K562 (cell line): Measurements from ENCODE around the gene NELFE. TPM values are rescaled to one million over a fixed set of nuclear protein-coding genes. Genes with fewer than 3 reads are reported as not detected.

Experiments
- ATAC-seq: fragments of 200-7000 bp; cut with Tn5 transposase; 3 replicates; pipeline ENCODE4 v1.9.1; 2020; ENCODE audit warnings: moderate library complexity
- BruUV-seq: library from RNA; stranded (reverse); fragments of 400-500 nt; replicated peaks from 2 replicates; lab custom pipeline; 2021; lab: Mats Ljungman, UMichigan
- CTCF ChIA-PET: fragments of 300-600 bp; formaldehyde crosslinking; extraction: SDS; loops from one replicate; lab custom pipeline; 2021; ENCODE audit warnings: low intra/inter-chr PET ratio; lab: Yijun Ruan, JAX
- POLR2A ChIA-PET: fragments of 300-600, 350-650 bp; sonication (Branson Sonifier 250); formaldehyde crosslinking; extraction: SDS; loops from one replicate; lab custom pipeline; 2021; ENCODE audit warnings: antibody characterized with exemption, inconsistent platforms; lab: Yijun Ruan, JAX
- DNase-seq, 4 experiments: peaks; one replicate each; pipeline versions ENCODE4 v3.0.0 to v3.0.0-alpha.2; 2011 to 2018; ENCODE audit warnings: low spot score in 3 of 4, mixed read lengths in 3 of 4; ENCODE audit errors: extremely low read depth in 1 of 4
- FAIRE-seq: peaks from 2 replicates; lab custom pipeline; 2011; peaks lifted over from hg19 to GRCh38; lab: Jason Lieb, UNC
- H2AFZ ChIP-seq: 2 replicates; pipeline ENCODE4 v1.6.0; 2011; ENCODE audit warnings: low read depth, low read length, control low read depth, inconsistent platforms
- H3K27ac ChIP-seq: fragments of 200-600 bp; 3 replicates; pipeline ENCODE4 v1.8.0; 2011; ENCODE audit warnings: low read depth, mild to moderate bottlenecking, control low read depth, inconsistent platforms, low read length, moderate library complexity, mixed read lengths; ENCODE audit errors: extremely low read depth
- H3K27me3 ChIP-seq, 2 experiments: fragments of 300-600 bp in 1 of 2; 2 replicates in 1 of 2; 3 replicates in 1 of 2; pipeline versions ENCODE4 v1.6.0 to v1.8.0; 2011; ENCODE audit warnings: inconsistent platforms in 2 of 2, low read length in 2 of 2, mild to moderate bottlenecking in 1 of 2, mixed read lengths in 1 of 2, moderate library complexity in 1 of 2; ENCODE audit not compliant: control insufficient read depth in 2 of 2, insufficient read depth in 2 of 2
- H3K36me3 ChIP-seq: fragments of 300-600 bp; 3 replicates; pipeline ENCODE4 v1.8.0; 2011; ENCODE audit warnings: mild to moderate bottlenecking, low read length, inconsistent platforms; ENCODE audit not compliant: control insufficient read depth, insufficient read depth
- H3K4me1 ChIP-seq, 2 experiments: fragments of 200-600 bp in 1 of 2; replicated peaks in 1 of 2; 2 replicates in 1 of 2; 3 replicates in 1 of 2; pipeline versions ENCODE4 v1.5.1 to v1.8.0; 2011; ENCODE audit warnings: inconsistent platforms in 2 of 2, low read length in 2 of 2, mild to moderate bottlenecking in 1 of 2, mixed read lengths in 1 of 2, moderate library complexity in 1 of 2; ENCODE audit not compliant: control insufficient read depth in 2 of 2, insufficient read depth in 2 of 2
- H3K4me2 ChIP-seq: 2 replicates; pipeline ENCODE4 v1.6.1; 2011; ENCODE audit warnings: low read length, control low read depth, inconsistent platforms, mixed read lengths; ENCODE audit not compliant: insufficient read depth
- H3K4me3 ChIP-seq: fragments of 200-600 bp; sonication (generic), shearing (Covaris generic); 2 replicates; pipeline ENCODE4 v1.5.1; 2016; ENCODE audit warnings: control low read depth, inconsistent platforms
- H3K79me2 ChIP-seq: fragments of 200-600 bp; 3 replicates; pipeline ENCODE4 v1.8.0; 2011; ENCODE audit warnings: low read length, inconsistent platforms; ENCODE audit not compliant: control insufficient read depth, insufficient read depth
- H3K9ac ChIP-seq, 2 experiments: 2 replicates each; pipeline versions ENCODE4 v1.6.0 to v1.6.1; 2011; ENCODE audit warnings: low read depth in 2 of 2, low read length in 2 of 2, control low read depth in 1 of 2, inconsistent platforms in 1 of 2, mild to moderate bottlenecking in 1 of 2, mixed read lengths in 1 of 2; ENCODE audit not compliant: insufficient read depth in 1 of 2
- H3K9me1 ChIP-seq: one replicate; pipeline ENCODE4 v1.6.0; 2011; ENCODE audit warnings: inconsistent platforms, mild to moderate bottlenecking, low read length, moderate library complexity; ENCODE audit not compliant: control insufficient read depth, insufficient read depth
- H3K9me3 ChIP-seq: replicated peaks from 2 replicates; pipeline ENCODE4 v1.5.1; 2011; ENCODE audit warnings: low read depth, low read length, inconsistent platforms; ENCODE audit not compliant: control insufficient read depth, insufficient read depth
- H4K20me1 ChIP-seq: replicated peaks from 2 replicates; pipeline ENCODE4 v1.6.1; 2011; ENCODE audit warnings: low read length, inconsistent platforms, mixed read lengths; ENCODE audit not compliant: control insufficient read depth, insufficient read depth
- FOXK1 ChIP-seq: sonication (generic); formaldehyde crosslinking; IDR thresholded peaks from 2 replicates; pipeline ENCODE4 v1.8.0; 2022; ENCODE audit warnings: missing genetic modification reagents, mild to moderate bottlenecking, borderline replicate concordance
- GTF2B ChIP-seq: IDR thresholded peaks from 2 replicates; pipeline ENCODE4 v1.6.1; 2011; ENCODE audit not compliant: insufficient read length; ENCODE audit errors: extremely low read depth
- LARP7 ChIP-seq: fragments of 450-650 bp; IDR thresholded peaks from 2 replicates; pipeline ENCODE4 v1.6.1; 2016
- MAFF ChIP-seq: IDR thresholded peaks from 2 replicates; pipeline ENCODE4 v1.6.1; 2012; ENCODE audit warnings: low read length, improper control_type of control experiment
- MBD1 ChIP-seq: fragments of 250-450 bp; sonication (Bioruptor Pico); IDR thresholded peaks from 2 replicates; pipeline ENCODE4 v1.8.0; 2022; ENCODE audit warnings: inconsistent platforms
- MLLT1 ChIP-seq, 2 experiments: fragments of 450-650 bp; IDR thresholded peaks; 2 replicates each; pipeline ENCODE4 v1.6.1; 2016
- NFATC3 ChIP-seq: fragments of 450-650 bp; IDR thresholded peaks from 2 replicates; pipeline ENCODE4 v1.6.1; 2017; ENCODE audit warnings: mild to moderate bottlenecking
- STAT6 ChIP-seq: sonication (generic); formaldehyde crosslinking; IDR thresholded peaks from 2 replicates; pipeline ENCODE4 v1.8.1; 2023; ENCODE audit warnings: mild to moderate bottlenecking, missing genetic modification reagents
- ZNF134 ChIP-seq: fragments of 250-450 bp; sonication (Bioruptor Pico); conservative IDR thresholded peaks from 2 replicates; pipeline ENCODE4 v1.4.0; 2020
- ZNF143 ChIP-seq: sonication (generic); formaldehyde crosslinking; IDR thresholded peaks from 2 replicates; pipeline ENCODE4 v1.9.0; 2022; ENCODE audit warnings: mild to moderate bottlenecking, missing genetic modification reagents
- WGBS: fragments of 100-300 bp; shearing (Covaris generic); methylation state at CpG from one replicate; pipeline ENCODE4 v1.1.6; 2016; ENCODE audit warnings: low coverage, mixed read lengths; ENCODE audit not compliant: insufficient coverage; ENCODE audit errors: missing lambda C conversion rate; 5-methylcytosine and 5-hydroxymethylcytosine counted together
- in situ Hi-C: fragments of 300-500 bp; cut with MboI; formaldehyde crosslinking; loops from 4 replicates; pipeline ENCODE4 v1.15.0; 2018; ENCODE audit warnings: inconsistent platforms, mixed read lengths
- intact Hi-C: fragments of 100-400 bp; cut with micrococcal nuclease; formaldehyde crosslinking; loops from 2 replicates; pipeline ENCODE4 v1.14.2; 2022
- polyA plus RNA-seq, 8 experiments: library from polyadenylated mRNA; depleted of rRNA in 4 of 8; stranded (reverse) in 5 of 8; unstranded in 3 of 8; fragments of >200 nt; fragmentation: Nextera tagmentation in 2 of 8; fragmentation: Illumina TruSeq in 1 of 8; extraction: Ambion mirVana in 2 of 8; extraction: Trizol in 1 of 8; gene quantifications; 2 replicates each; pipeline versions ENCODE4 v1.2.1 to v1.2.3, GENCODE V29; 2011 to 2014; ENCODE audit warnings: inconsistent platforms in 1 of 8, missing spikeins in 1 of 8
- total RNA-seq, 7 experiments: library from RNA; depleted of rRNA in 6 of 7; stranded (reverse); fragments of >200 nt in 6 of 7; fragmentation: Illumina TruSeq in 2 of 7; extraction: Trizol in 2 of 7; gene quantifications; 2 replicates each; pipeline versions ENCODE4 v1.2.1 to v1.2.3, GENCODE V29; 2011 to 2021; ENCODE audit warnings: low replicate concordance in 1 of 7

NELFE gene
- total and polyA plus RNA-seq, 9 of the 15 experiments (the other 6 are each of a cell fraction or from before 2014, with no cell fraction given): 15.2 to 157 (median 91.5) TPM

GRCh38 chr6:31945154-31945506, 13.6 kb downstream of the NELFE start:
- CTCF ChIA-PET: no interaction called here
- in situ Hi-C loops (no loop called here), intact Hi-C loops (loop anchor here (5.0 kb wide), 1 partner anchor 43 kb away; the partner anchor contains the start of gene ZBTB12)
- ATAC-seq (no peak), FAIRE-seq (no peak), DNase-seq (no peak)
- BruUV-seq: no TSS peak
- H3K9me3 ChIP-seq: no peaks in the 10 kb centered on the region
- H3K4me1 ChIP-seq: peaks cover 20 to 33% of the 10 kb centered on the region in 2 experiments
- 44% methylated on average over 9 of the region's 9 CpGs for WGBS
- POLR2A ChIA-PET: interaction anchor here (0.6 to 1.2 kb wide), 3 partner anchors 10 to 187 kb away, joined by 3 to 5 read pairs (median 4); partner anchors contain the start of gene DXO
- peaks cover 2 to 26% of the 10 kb centered on the region in 2 experiments; a peak in 3 of 5 replicates for H3K27me3 ChIP-seq
- no peaks in the 10 kb centered on the region for H3K36me3 ChIP-seq
- TF ChIP-seq GTF2B (no peak), STAT6 (CRISPR knock-in tag) (no peak), ZNF134 (CRISPR knock-in tag) (no peak), ZNF143 (CRISPR knock-in tag) (no peak), MLLT1 (IDR thresholded peaks at IDR 0.05) (no peak), MBD1 (CRISPR knock-in tag) (no peak), FOXK1 (CRISPR knock-in tag) (no peak), NFATC3 (no peak), MAFF (no peak), LARP7 (no peak)
- 0 out of 4 replicates have a peak overlapping the region, but pooled peaks of 1 of the 2 experiments have one; percentile 6 for H3K9ac ChIP-seq
- no peak overlapping the region for H2AFZ ChIP-seq
- no peaks in the 10 kb centered on the region for H3K79me2 ChIP-seq
- no peaks in the 10 kb centered on the region for H4K20me1 ChIP-seq
- no peak overlapping the region for H3K4me2 ChIP-seq
- H3K9me1 ChIP-seq: peaks cover 7% of the 10 kb centered on the region
- no peak overlapping the region for H3K27ac ChIP-seq
- H3K4me3 ChIP-seq: no peak overlapping the region
